NB4 (cell line): Measurements from ENCODE around the gene LHX1.

Experiments
- CTCF ChIP-seq: IDR thresholded peaks from one replicate; pipeline ENCODE4 v1.5.1; 2012; ENCODE audit warnings: low read depth, low read length
- MAX ChIP-seq: IDR thresholded peaks from 2 replicates; pipeline ENCODE4 v1.6.1; 2011; ENCODE audit warnings: low read depth, low read length
- POLR2A ChIP-seq: IDR thresholded peaks from 2 replicates; pipeline ENCODE4 v1.6.1; 2011; ENCODE audit warnings: mild to moderate bottlenecking; ENCODE audit not compliant: insufficient read length; ENCODE audit errors: extremely low read depth

GRCh38 chr17:36946726-36947091 lies 9.4 kb downstream of the LHX1 start:
- no peak for TF ChIP-seq CTCF
- TF ChIP-seq POLR2A, result no peak
- no peak for TF ChIP-seq MAX
